COLO668 (cell line): ENCODE measurements around the gene CHSY3.
"Not testable (repeated sequence)": the region's sequence is repeated elsewhere in the genome, so short reads cannot be mapped to it uniquely, and the experiment has no call there.

Experiments
- DNase-seq: peaks from one replicate; lab custom pipeline; 2025; ENCODE audit not compliant: unreplicated experiment; lab: John Stamatoyannopoulos, UW

The CHSY3 gene

GRCh38 chr5:130155345-130156011, 251.2 kb downstream of the CHSY3 start:
- no peak for DNase-seq

GRCh38 chr5:130158036-130158435, 253.8 kb downstream of the CHSY3 start:
- no peak for DNase-seq

GRCh38 chr5:130159968-130160367, 255.7 kb downstream of the CHSY3 start:
- no peak for DNase-seq

- no peak for DNase-seq
These were observed 260.7 kb downstream of the CHSY3 start for GRCh38 chr5:130164966-130165365.

- DNase-seq: no peak
These were observed 262.7 kb downstream of the CHSY3 start for GRCh38 chr5:130166839-130167490.

- no peak for DNase-seq
These were observed 263.9 kb downstream of the CHSY3 start for GRCh38 chr5:130168211-130168610.

GRCh38 chr5:130171699-130172098, 267.4 kb downstream of the CHSY3 start:
- DNase-seq: no peak

DNA sequence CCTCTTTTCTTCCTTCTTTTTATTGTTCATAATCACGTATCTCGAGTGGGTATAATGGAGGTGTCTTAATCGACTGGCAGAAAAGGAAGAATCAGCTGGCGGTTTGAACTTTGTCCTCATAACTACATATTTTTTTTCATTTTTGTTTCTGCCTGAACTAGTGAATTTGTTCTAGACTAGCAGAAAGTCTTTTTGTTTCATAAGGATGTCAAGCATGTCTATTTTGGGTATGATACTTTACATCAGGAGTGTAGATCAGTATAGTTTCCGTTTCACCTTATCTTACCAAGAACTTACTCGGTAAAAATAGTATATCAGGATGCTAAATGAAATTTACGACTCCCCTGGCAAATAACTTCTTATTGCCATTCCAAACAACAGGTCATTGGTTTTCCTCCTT, 278.9 kb downstream of the CHSY3 start:
- DNase-seq: no peak

DNA sequence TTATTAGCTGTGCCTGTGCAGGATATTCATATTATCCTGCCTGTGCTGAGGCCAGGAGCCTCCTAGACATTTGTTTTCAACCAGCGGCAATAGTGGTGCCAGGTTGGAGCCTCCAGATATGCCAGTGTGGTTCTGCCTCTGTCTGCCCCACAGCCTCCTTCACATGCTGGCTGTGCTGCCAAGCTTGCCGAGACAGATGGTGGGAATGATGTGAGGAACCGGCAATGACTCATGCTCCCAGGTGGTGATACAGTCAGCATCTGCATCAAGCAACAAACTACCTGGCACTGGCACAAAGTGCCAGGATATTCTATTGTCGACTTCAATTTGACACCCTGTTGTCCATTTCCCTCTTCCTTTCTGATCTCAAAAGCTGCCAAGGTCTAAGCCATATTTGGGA, 285.7 kb downstream of the CHSY3 start:
- no peak for DNase-seq

GRCh38 chr5:130198927-130199326, 294.7 kb downstream of the CHSY3 start:
- DNase-seq: no peak

DNA sequence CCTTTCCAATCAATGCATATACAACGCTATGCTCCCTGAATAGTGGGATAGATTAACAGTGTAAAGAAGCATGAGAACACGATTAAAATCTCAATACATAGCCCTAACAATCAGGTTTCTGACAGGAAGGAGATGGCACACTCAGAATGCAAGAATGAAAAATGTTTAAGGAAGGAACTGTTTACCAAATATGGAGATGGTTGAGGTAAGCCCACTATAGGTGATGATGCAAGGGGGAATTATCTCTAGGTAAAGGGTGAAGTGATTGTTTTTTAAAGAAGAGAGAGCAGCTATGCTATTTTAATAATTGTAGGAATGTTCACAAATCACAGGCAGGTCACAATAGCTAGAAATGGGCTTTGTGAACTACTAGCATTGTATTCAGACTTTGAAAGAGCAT, 302.4 kb downstream of the CHSY3 start:
- no peak for DNase-seq

DNA sequence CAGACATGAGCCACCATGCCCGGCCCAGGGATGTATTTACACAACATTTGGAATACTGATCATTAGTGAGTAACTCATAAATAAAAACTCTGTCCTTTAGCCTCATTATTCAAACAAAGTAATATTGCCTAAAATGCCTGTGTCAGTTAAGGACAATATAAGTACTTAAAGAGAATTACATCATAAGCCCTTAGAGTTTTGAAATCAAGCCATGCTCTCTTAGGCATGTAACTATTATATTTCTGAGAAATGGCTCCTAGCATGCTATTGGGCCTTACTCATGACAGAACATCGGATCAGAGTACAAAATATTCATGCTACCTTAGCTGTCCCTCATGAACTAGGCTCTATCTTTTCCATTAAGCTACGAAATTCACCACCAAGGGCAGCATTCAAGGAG, 309.3 kb downstream of the CHSY3 start:
- no peak for DNase-seq

DNA sequence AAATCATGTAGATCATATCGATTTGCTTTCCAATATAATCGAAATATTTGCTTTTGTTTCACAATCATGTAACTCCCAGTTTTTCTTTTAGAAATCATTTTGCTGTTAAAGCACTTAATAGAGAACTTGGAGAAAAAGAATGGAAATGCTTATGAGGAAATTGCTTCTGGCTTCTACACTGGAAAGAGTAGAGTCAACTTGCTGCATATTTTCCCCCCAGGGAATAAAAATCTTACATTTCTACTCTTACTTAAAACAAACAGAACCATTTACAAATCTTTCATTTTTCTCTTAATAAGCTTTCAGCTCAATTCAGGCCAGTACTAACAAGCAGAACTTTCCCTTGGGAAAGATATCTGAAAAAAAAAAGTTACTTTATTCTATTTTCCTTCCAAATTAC, 312.0 kb downstream of the CHSY3 start:
- DNase-seq: no peak

DNA sequence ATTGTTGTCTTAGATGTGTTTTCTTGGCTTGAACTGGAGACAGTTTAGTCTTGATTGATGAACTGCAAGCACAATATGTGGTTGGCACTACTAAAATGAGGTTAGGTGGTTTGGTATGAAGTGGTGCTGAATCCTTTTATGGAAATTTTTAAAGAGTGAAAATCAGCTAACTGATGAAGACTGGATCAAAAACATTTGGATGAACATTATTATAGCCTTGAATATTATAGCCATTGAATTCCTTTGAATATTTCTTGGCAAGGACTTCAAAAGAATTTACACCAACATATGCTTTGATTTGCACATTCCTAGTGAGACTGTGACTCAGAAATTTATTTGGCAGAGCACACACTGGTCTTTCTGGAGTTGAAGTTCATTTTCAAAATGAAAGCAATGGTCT, 318.3 kb downstream of the CHSY3 start:
- no peak for DNase-seq

- DNase-seq: not testable (repeated sequence)
These were observed 322.3 kb downstream of the CHSY3 start for GRCh38 chr5:130226556-130226955.

DNA sequence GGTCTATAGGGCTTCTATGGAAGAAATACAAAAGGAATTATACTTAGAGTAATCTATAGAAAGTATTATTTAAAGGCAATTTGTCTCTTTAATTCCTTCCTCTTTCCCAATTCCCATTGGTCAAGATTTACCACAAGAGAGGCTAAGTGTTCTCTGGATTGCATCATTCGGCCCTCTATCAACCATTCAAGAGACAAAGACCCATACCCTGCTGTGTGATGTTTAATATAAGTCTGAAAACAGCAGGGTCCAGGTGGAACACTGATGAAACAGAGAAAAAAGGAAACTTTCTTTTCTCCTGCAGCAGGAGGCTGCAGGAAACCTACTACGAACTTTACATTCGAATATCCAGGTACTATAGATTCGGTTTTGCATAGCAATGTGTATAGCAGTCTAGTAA, 323.4 kb downstream of the CHSY3 start:
- DNase-seq: no peak

- no peak for DNase-seq
These were observed 327.5 kb downstream of the CHSY3 start for GRCh38 chr5:130231786-130232185.

GRCh38 chr5:130234816-130235215, 330.6 kb downstream of the CHSY3 start:
- no peak for DNase-seq
